Stimulated activated CD4-positive, alpha-beta T cell treated with anti-CD3 and anti-CD28 coated beads, Interleukin-12 subunit alpha, Interleukin-12 subunit beta, amount 100 ng/mL, for 24 hours (primary cell): ENCODE results near the gene GABRB2.

Source experiments
- DNase-seq, 2 experiments: peaks; one replicate each; pipeline ENCODE4 v3.0.0-alpha.2; 2020; ENCODE audit warnings: low read depth in 2 of 2

Gene GABRB2

GRCh38 chr5:161387121-161387520, 159.4 kb downstream of the GABRB2 start:
- DNase-seq, result no peak

DNA sequence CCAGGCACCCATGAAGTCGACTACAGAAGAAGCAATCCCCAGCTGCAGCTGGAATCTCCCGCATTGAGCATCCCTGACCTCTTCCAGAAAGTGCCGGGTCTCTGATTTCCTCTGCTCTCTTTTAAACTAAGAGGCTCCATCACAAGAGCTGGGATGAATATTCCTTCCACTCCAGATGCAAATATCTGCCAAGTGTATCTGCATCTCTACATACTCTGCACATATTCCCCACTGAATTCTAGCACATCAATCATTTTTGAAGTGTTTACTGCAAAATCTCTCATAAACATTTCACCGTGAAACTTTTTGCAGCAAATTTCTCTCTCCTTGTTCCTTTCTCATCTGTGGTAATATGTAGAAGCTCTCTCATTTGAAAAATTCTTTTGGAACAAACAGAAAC, 161.5 kb downstream of the GABRB2 start:
- DNase-seq, result no peak

- no peak for DNase-seq
Observed at GRCh38 chr5:161382685-161383084, 163.8 kb downstream of the GABRB2 start.

DNA sequence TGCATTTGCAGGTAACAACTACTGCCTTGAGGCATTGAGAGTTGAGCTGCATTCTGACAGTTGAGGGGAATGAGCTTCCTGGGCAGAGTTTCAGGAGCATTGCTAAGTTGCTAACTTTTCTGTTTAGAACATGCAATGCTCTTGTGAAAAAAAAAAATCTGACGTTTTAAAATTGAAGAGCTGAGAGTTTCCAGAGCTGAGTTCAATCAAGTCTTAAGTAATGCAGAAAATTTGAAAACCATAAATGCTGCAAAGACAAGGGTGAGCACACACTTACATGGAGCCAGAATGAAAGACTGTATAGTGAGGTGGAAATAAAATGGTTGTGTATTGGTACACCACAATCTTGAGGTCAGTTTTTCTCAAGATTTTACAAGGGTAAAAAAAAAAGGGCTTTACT, 166.0 kb downstream of the GABRB2 start:
- DNase-seq, result no peak

DNA sequence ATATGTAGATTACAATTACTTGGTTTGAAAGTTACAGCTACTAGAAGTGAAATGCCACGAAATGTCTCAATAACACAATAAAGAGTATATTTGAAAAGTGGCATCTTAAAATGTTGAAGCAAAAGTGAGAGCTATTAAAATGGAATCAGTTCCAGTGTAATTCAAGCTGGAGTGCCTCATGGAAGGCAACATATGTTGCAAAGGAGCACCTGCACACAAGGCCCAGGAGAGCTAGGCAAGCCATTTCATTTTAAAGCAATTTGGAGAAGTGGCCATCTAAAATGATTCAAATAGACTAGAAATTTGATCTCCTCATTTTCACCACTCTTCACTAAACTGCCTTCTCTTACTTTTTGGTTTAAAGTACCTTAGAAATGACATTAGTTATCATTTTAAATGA, 167.8 kb downstream of the GABRB2 start:
- DNase-seq, result no peak

GRCh38 chr5:161376034-161376433, 170.5 kb downstream of the GABRB2 start:
- no peak for DNase-seq

DNA sequence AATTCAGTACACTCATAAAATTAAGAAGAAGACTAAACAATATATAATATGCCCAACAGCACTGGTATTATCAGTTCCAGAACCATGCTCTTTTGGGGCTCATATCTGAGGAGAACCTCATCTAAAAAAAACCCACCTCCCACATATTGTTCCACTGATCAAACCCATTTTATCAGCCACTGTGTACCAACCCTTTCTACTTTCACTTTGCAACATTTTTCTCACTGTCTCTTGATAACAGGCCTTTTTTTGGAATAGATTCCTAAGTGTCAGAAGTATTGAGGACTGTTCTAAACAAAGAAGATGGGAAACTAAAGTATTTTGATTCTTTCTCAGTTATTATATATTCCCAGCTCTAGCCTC, 173.2 kb downstream of the GABRB2 start:
- no peak for DNase-seq

DNA sequence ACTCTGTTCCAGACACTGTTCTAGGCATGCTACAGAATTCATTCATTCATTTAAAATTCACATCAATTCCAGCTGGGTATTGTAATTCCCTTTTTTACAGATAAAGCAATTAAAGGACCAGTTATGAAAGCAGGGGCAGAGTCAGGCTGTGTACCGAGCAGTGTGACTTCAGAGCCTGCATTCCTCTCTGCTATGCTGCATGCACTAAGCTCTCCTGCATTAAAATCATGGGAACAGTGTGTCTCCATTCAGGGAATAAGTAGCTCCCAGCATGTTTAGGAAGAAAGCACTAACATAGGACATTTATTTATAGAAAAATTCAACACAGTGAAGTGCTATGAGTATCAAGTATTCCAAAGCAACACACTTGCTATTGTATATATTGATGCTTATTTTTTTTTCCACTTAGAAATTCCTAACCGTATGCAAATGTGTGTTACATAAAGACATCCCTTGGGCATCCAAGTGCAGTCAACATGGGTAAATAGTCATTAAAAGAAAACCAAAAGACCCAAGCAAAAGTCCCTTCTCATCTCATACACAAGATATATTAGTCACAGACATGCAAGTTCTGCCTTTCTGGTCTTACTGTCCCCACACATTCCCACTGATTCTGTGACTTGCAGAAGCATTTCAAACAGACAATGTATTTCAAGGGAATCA, 173.7 kb downstream of the GABRB2 start:
- DNase-seq, result no peak

DNA sequence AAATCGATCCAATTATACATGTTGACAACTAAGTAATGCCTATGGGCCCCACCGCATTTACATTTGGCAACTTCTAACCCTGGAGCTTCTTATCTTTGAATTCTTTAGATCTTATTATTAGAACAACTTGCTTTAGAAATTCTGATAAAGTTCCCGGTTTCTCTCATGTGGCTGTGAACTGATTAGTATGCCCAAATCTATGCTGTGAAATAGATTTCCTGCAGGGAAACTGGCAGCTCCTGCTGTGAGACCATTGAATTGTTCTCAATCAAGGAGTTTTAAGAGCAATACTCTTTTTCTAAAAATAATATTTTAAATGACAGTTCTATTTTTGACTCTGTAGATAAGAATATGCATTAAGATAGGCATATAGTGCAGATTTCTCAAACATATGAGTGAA, 177.5 kb downstream of the GABRB2 start:
- no peak for DNase-seq

GRCh38 chr5:161358446-161358845, 188.1 kb downstream of the GABRB2 start:
- no peak for DNase-seq

GRCh38 chr5:161344234-161344633, 202.3 kb downstream of the GABRB2 start:
- no peak for DNase-seq

GRCh38 chr5:161342886-161343285, 203.6 kb downstream of the GABRB2 start:
- DNase-seq, result no peak

- DNase-seq, result no peak
Observed at GRCh38 chr5:161340012-161340411, 206.5 kb downstream of the GABRB2 start.

DNA sequence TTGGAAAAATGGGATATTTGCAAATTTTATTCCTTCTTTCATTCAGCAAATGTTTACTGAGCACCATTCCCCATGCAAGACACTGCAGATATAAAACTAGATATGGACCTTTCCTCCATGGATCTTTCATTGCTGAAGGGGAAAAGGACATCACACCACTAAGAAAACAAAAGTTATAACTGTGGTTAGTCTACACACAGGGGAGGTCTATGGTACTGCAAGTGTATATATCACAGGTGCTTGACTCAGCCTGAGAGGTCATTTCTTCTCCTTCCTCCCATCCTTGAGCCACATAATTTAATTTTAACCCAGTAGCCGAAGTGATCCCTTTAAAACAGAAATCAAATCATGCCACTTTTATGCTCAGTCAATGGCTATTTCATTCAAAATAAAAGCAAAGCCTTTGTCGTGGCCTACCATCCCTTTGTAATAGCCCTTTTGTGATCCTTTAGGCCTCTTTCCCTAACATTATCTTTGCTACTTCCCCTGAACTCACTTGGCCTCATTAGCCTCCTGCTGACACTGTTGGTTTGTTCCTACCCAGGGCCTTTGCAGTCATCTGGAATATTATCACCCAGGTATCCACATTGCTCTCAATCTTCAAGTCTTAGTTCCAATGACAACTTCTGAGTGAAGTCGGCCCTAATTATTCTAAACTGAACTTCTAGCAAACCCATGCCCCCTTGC, 213.2 kb downstream of the GABRB2 start:
- DNase-seq, result no peak

DNA sequence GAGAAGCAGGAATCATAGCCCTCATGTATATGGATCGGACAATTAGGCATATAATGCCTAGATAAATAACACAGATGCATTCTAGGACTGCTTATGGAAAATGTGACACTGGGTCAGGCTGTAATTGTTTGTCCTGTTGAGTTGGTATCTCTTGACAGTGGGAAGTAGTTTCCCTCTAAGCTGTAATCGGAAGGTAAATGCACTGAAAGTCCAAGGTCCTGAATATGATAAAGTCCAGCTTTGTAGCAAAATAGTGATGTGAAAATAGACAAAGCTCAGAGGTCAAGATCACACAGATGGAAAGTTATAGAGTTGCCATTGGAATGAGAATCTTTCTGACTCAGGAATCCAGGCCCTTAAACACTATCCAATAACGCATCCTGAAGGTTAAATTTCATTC, 214.2 kb downstream of the GABRB2 start:
- DNase-seq, result no peak

DNA sequence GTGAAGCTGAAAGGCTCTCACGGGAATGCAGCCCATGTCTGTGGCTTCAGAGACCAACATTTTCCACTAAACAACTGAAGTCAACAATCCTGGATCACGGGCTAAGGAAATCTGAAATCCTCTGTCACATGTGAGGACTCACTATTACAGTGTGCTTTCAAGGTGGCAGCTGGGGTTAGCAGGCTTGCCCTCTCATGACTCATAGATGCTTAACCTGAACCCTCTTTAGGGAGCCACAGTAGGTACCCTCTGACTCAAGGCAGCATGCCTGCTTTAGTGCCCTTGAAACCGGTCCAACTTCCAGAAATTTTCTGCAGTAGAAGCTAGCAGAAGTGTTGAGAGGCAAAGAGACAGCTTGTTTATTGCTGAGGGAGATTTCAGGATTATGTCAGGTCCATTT, 232.5 kb downstream of the GABRB2 start:
- no peak for DNase-seq

DNA sequence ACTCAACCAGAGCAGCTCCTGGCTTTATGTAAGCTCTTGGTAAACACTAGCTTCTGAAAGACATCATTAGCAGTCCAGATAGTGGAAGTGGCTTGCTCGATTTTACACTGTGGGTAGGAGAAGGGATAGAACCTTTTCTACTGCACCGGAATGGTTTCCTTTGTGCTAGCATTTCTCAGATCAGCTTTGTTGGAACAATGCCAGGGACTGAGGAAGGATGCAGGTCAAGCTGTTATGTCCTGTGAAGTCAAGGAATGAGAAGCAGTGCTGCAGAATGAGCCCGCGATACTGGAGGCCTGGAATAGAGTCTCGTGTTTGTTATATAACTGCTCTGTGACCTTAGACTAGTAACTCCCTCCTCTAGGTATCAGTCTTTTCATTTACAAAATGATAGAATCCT, 233.6 kb downstream of the GABRB2 start:
- no peak for DNase-seq

DNA sequence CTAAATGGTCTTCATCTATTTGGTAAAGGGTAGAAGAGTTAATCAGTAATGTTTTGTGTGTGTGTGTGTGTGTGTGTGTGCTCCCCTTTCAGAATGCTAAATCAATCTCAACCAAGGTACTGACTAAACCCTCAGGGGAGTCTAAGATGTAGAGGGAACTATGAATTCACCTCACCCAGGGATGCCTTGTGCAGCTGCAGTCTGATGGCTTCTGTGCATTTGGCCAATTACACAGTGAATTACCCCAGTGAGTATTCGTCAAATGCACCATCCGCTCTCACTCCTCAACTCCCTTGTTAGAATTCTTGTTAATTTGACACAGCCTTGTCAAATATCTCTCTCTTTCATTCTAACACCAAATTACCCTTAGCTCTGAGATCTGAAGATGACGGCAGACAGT, 234.6 kb downstream of the GABRB2 start:
- no peak for DNase-seq

DNA sequence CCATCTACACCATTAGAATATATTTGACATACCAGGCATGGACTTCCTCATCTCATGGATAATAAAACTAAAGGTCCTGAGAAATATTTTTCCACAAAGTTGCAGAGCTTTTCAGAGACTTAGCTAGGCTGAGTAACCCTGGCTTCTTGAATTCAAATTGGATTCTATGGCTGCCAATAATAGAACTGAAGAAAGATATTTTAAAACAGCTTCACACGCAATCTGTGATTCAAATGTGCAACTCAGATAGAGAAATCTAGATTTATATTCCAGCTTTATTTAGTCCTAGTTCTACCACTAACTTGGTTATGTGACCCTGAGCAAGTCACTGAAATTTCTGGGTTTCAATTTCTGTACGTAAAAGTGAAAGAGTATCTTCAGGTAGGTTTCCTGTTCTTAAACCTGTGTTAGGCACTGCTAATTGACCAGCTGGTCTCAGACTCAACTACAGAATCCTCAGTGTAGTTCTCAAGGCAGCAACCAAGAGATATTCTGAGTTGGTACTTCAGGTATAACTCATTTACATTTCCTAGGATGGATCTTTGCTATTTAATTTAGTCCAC, 235.3 kb downstream of the GABRB2 start:
- no peak for DNase-seq

GRCh38 chr5:161306351-161306995, 240.1 kb downstream of the GABRB2 start:
- DNase-seq, result no peak

DNA sequence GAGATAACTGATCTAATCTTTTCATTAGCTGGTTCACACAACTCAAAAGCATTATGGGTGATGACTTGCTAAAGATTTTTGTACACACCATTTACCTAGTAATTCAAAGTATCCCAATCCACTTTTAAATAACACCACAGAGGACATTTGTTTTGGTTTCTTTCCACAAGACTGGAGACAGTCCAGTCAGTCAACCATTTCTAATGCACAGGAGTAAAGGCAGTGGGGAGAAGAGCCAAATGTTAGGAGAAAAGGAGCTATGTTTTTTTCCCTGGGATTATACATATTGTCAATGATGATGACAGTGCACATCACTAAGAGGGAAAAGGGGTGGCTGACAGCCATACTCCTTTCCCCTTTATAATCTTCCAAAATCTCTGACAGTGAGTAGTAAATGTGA, 240.9 kb downstream of the GABRB2 start:
- no peak for DNase-seq

DNA sequence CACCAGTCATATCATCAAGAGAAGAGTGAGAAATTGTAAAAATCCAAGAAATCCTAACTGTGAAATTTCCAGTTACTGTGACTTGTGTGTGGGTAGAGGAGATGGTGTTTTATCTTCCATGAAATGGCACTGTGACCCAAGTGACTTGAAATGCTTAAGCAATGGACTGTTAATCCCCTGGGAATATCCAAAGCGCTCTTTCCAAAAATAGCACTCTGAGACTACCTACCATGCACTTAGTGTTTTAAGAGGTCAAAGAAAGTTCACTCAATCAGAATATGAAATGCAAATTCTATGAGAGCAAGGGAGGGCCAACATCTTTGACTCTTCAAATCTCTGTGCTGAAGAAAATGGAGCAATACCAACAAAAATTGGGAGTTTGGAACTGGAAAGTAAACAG, 244.0 kb downstream of the GABRB2 start:
- DNase-seq, result no peak

- DNase-seq, result no peak
Observed at GRCh38 chr5:161301586-161301985, 244.9 kb downstream of the GABRB2 start.
